Choroid plexus epithelial cell (primary cell): ENCODE measurements around the gene PDE4B.

ENCODE experiments used
- DNase-seq: peaks from one replicate; pipeline ENCODE4 v3.0.0-alpha.2; 2010; ENCODE audit warnings: low read depth
- H3K4me3 ChIP-seq: 2 replicates; pipeline ENCODE4 v1.5.1; 2011; ENCODE audit warnings: low read depth, mild to moderate bottlenecking, control low read depth, low read length, moderate library complexity
- CTCF ChIP-seq: conservative IDR thresholded peaks from 2 replicates; pipeline ENCODE4 v1.5.1; 2011; ENCODE audit warnings: low read depth, mild to moderate bottlenecking, control low read depth, inconsistent platforms, low read length, moderate library complexity

Gene PDE4B

GRCh38 chr1:66336641-66336990 is 543.9 kb downstream of the PDE4B start:
- H3K4me3 ChIP-seq, result no peak overlapping the region
- no peak for TF ChIP-seq CTCF
- no peak for DNase-seq

GRCh38 chr1:66337249-66337648 is 544.6 kb downstream of the PDE4B start:
- no peak overlapping the region for H3K4me3 ChIP-seq
- no peak for DNase-seq
- TF ChIP-seq CTCF, result no peak

GRCh38 chr1:66339944-66340343 is 547.2 kb downstream of the PDE4B start:
- TF ChIP-seq CTCF, result no peak
- H3K4me3 ChIP-seq, result no peak overlapping the region
- no peak for DNase-seq

GRCh38 chr1:66341446-66342089 is 548.9 kb downstream of the PDE4B start:
- TF ChIP-seq CTCF, result no peak
- DNase-seq, result peak; percentile 51

GRCh38 chr1:66342707-66343106 is 550.0 kb downstream of the PDE4B start:
- no peak for TF ChIP-seq CTCF
- DNase-seq, result no peak
- H3K4me3 ChIP-seq, result no peak overlapping the region

More at GRCh38 chr1:66341446-66342089, 548.9 kb downstream of the PDE4B start:
- H3K4me3 ChIP-seq, result no peak overlapping the region

GRCh38 chr1:66343569-66344325 is 551.1 kb downstream of the PDE4B start:
- no peak overlapping the region for H3K4me3 ChIP-seq
- DNase-seq, result no peak
- no peak for TF ChIP-seq CTCF
